ENCODE measurements around the gene SORL1. TPM values are rescaled to one million over a fixed set of nuclear protein-coding genes. Genes with fewer than 3 reads are reported as not detected.

The SORL1 gene
- total RNA-seq, 1 donor from 2014 or later = 46.0 TPM

DNA sequence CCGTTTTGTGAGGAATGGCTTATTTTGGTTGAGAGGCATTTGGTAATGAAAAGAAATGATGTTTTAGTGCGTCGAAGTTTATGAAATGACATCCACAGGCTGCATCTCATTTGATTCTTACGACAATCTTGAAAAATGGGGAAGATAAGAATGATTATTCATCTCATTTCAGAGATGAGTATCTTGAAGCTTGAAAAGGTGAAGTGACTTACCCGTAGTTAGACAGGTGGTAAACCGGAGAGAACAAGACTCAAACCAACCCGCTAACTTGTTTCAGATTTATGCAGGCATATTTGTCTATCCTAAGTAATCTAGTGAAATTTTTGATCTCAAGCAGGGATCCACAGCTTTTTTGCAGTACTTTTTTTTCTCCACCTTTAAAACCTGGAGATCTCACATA, 9.7 kb downstream of the SORL1 start:
- no peaks in the 10 kb centered on the region for H3K9me3 Mint-ChIP-seq
- Histone ChIP-seq H3K9me3 (ENCODE audit: low read depth) (no peaks in the 10 kb centered on the region), H3K27me3 (no peaks in the 10 kb centered on the region), H3K9ac (no peak overlapping the region), H2AFZ (replicated peaks) (no peak overlapping the region), H3K79me2 (ENCODE audit: low read depth) (peaks cover 100% of the 10 kb centered on the region), H3K4me2 (no peak overlapping the region), H3K27ac (no peak overlapping the region), H3K36me3 (no peaks in the 10 kb centered on the region), H3K4me1 (peaks cover 22% of the 10 kb centered on the region), H3K4me3 (no peak overlapping the region), H4K20me1 (ENCODE audit: low read depth) (peaks cover 59% of the 10 kb centered on the region), H3F3A (ENCODE audit: low read depth) (no peaks in the 10 kb centered on the region)
- DNase-seq (ENCODE audit: low spot score) = no peak
- H3K27me3 Mint-ChIP-seq (ENCODE audit: insufficient read depth, low read depth) = peaks cover 3% of the 10 kb centered on the region
- no peak overlapping the region for H3K27ac Mint-ChIP-seq
- TF ChIP-seq EZH2 (IDR thresholded peaks at IDR 0.05) = no peak
- TF ChIP-seq, protein P1, sequence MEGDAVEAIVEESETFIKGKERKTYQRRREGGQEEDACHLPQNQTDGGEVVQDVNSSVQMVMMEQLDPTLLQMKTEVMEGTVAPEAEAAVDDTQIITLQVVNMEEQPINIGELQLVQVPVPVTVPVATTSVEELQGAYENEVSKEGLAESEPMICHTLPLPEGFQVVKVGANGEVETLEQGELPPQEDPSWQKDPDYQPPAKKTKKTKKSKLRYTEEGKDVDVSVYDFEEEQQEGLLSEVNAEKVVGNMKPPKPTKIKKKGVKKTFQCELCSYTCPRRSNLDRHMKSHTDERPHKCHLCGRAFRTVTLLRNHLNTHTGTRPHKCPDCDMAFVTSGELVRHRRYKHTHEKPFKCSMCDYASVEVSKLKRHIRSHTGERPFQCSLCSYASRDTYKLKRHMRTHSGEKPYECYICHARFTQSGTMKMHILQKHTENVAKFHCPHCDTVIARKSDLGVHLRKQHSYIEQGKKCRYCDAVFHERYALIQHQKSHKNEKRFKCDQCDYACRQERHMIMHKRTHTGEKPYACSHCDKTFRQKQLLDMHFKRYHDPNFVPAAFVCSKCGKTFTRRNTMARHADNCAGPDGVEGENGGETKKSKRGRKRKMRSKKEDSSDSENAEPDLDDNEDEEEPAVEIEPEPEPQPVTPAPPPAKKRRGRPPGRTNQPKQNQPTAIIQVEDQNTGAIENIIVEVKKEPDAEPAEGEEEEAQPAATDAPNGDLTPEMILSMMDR (IDR thresholded peaks at IDR 0.05) = no peak
- TF ChIP-seq EZH2phosphoT487 (IDR thresholded peaks at IDR 0.05) = no peak
- no peak overlapping the region for H3K4me3 Mint-ChIP-seq
- H3K4me1 Mint-ChIP-seq = peaks cover 15% of the 10 kb centered on the region
- no peaks in the 10 kb centered on the region for H3K36me3 Mint-ChIP-seq

DNA sequence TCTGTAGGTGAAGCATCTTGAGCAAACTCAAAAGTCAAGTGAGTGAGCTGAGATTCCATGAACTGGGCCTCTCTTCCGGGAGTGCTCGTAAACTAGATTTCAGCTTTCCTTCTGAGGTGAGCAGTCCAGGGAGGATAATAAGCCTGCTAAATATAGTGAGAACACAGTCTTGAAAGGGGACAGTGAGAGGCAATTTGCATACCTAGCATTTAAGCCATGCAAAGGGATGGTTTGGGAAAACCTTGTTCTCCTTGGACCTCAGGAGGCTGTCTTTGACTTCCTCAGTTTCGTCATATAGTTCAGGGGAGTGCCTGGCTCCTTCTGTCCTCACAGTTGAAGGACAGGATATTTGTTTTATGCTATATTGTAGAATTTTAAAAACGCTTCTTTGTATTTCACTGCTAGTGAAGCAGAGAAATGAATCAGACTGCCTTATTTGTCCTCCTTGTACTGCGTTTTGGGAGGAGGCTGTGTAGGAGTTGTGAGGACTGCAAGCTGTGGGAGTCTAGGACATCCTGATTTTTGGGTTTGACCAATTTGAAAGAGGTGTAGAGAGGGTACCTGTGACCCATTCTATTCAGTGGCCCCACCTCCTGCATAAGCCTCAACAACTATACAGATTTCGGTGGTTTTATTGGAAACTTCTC, 11.7 kb downstream of the SORL1 start:
- H2AFZ ChIP-seq (replicated peaks) = no peak overlapping the region
- Mint-ChIP-seq H3K27me3 (ENCODE audit: insufficient read depth, low read depth) (peaks cover 3% of the 10 kb centered on the region), H3K9me3 (no peaks in the 10 kb centered on the region), H3K4me1 (peaks cover 21% of the 10 kb centered on the region), H3K27ac (no peak overlapping the region), H3K36me3 (no peaks in the 10 kb centered on the region), H3K4me3 (no peak overlapping the region)
- peaks cover 25% of the 10 kb centered on the region for H3K4me1 ChIP-seq
- peaks cover 99% of the 10 kb centered on the region for H3K79me2 ChIP-seq (ENCODE audit: low read depth)
- no peaks in the 10 kb centered on the region for H3K27me3 ChIP-seq
- H3K27ac ChIP-seq = no peak overlapping the region
- H3K4me3 ChIP-seq = no peak overlapping the region
- no peaks in the 10 kb centered on the region for H3K9me3 ChIP-seq (ENCODE audit: low read depth)
- H4K20me1 ChIP-seq (ENCODE audit: low read depth) = peaks cover 70% of the 10 kb centered on the region
- H3K4me2 ChIP-seq = no peak overlapping the region
- H3F3A ChIP-seq (ENCODE audit: low read depth) = no peaks in the 10 kb centered on the region
- TF ChIP-seq, protein P1 (IDR thresholded peaks at IDR 0.05) = no peak
- TF ChIP-seq EZH2phosphoT487 (IDR thresholded peaks at IDR 0.05) (no peak), EZH2 (IDR thresholded peaks at IDR 0.05) (no peak)
- H3K36me3 ChIP-seq = no peaks in the 10 kb centered on the region
- H3K9ac ChIP-seq = no peak overlapping the region
- DNase-seq (ENCODE audit: low spot score) = no peak

DNA sequence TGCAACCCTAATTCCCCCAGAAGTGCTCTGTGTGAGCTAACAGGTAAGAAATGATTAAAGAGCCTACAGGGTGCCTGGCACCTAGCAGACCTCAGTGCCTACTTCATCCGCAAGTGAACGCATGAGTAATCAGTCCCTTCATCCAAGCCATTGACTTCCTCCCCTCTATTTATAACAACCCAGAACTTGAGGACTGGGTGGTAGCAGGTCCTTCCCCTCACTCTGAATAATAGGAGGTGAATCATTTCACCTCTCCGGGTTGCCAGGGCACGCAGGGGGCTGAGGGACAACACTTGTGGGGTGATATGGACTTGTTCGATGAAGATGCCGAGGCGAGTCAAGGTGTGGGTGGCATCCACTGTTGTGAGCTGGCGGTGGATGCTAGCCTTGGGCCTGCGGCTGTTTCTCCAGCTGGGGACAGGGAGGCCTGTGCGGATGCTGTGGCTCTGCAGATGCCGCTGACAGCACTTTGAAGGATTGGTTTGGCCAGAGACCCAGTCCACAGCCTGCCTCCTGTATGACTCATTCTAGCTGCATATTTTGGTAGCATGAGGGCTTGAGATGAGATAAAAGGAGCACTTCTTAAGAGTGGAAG, 12.3 kb downstream of the SORL1 start:
- peaks cover 3% of the 10 kb centered on the region for H3K27me3 Mint-ChIP-seq (ENCODE audit: insufficient read depth, low read depth)
- Histone ChIP-seq H3F3A (ENCODE audit: low read depth) (no peaks in the 10 kb centered on the region), H3K27me3 (no peaks in the 10 kb centered on the region), H4K20me1 (ENCODE audit: low read depth) (peaks cover 66% of the 10 kb centered on the region), H3K27ac (no peak overlapping the region), H3K9me3 (ENCODE audit: low read depth) (no peaks in the 10 kb centered on the region), H3K79me2 (ENCODE audit: low read depth) (peaks cover 99% of the 10 kb centered on the region), H3K4me1 (peaks cover 30% of the 10 kb centered on the region), H3K4me3 (no peak overlapping the region), H3K36me3 (no peaks in the 10 kb centered on the region), H2AFZ (replicated peaks) (no peak overlapping the region), H3K4me2 (no peak overlapping the region), H3K9ac (no peak overlapping the region)
- DNase-seq (ENCODE audit: low spot score) = no peak
- H3K4me3 Mint-ChIP-seq = no peak overlapping the region
- no peak overlapping the region for H3K27ac Mint-ChIP-seq
- H3K9me3 Mint-ChIP-seq = no peaks in the 10 kb centered on the region
- no peaks in the 10 kb centered on the region for H3K36me3 Mint-ChIP-seq
- H3K4me1 Mint-ChIP-seq = peaks cover 21% of the 10 kb centered on the region
- TF ChIP-seq EZH2 (IDR thresholded peaks at IDR 0.05) (no peak), EZH2phosphoT487 (IDR thresholded peaks at IDR 0.05) (no peak)
- TF ChIP-seq, protein P1 (IDR thresholded peaks at IDR 0.05) = no peak
